H1 (cell line): ENCODE data around the gene GPC1. TPM values are rescaled to one million over a fixed set of nuclear protein-coding genes. Genes with fewer than 3 reads are reported as not detected.
"Not testable (repeated sequence)": the region's sequence is repeated elsewhere in the genome, so short reads cannot be mapped to it uniquely, and the experiment has no call there.

Source experiments
- CTCF ChIA-PET: fragments of 300-600 bp; sonication (Branson Sonifier 250); formaldehyde crosslinking; loops from one replicate; lab custom pipeline; 2021; ENCODE audit not compliant: partially characterized antibody; lab: Charles Lee
- POLR2A ChIA-PET: fragments of 300-600 bp; sonication (Branson Sonifier 250); formaldehyde crosslinking; loops from one replicate; lab custom pipeline; 2021; ENCODE audit warnings: inconsistent platforms; ENCODE audit not compliant: partially characterized antibody; lab: Charles Lee
- DNase-seq, 2 experiments: peaks; one replicate each; pipeline versions ENCODE4 v3.0.0 to v3.0.0-alpha.2; 2010 to 2022; ENCODE audit warnings: low spot score in 2 of 2, low read depth in 1 of 2, mixed read lengths in 1 of 2
- FAIRE-seq: peaks from 2 replicates; lab custom pipeline; 2011; peaks lifted over from hg19 to GRCh38; lab: Jason Lieb, UNC
- H2AFZ ChIP-seq: 2 replicates; pipeline ENCODE4 v1.8.1; 2012; ENCODE audit warnings: low read length, inconsistent platforms
- H2AK5ac ChIP-seq: 2 replicates; pipeline ENCODE4 v1.6.1; 2013; ENCODE audit warnings: low read depth, low read length
- H2BK120ac ChIP-seq: replicated peaks from 2 replicates; pipeline ENCODE3; 2013; ENCODE audit warnings: low read depth, low read length, inconsistent platforms
- H2BK12ac ChIP-seq: 2 replicates; pipeline ENCODE4 v1.6.1; 2013; ENCODE audit warnings: low read depth, low read length
- H2BK15ac ChIP-seq: 2 replicates; pipeline ENCODE4 v1.6.1; 2013; ENCODE audit warnings: low read length
- H2BK20ac ChIP-seq: 2 replicates; pipeline ENCODE4 v1.6.1; 2013; ENCODE audit warnings: low read length
- H2BK5ac ChIP-seq: 2 replicates; pipeline ENCODE4 v1.6.1; 2013; ENCODE audit warnings: low read depth, low read length
- H3K14ac ChIP-seq: 2 replicates; pipeline ENCODE4 v1.6.1; 2013; ENCODE audit warnings: inconsistent platforms; ENCODE audit not compliant: insufficient read length
- H3K18ac ChIP-seq: 2 replicates; pipeline ENCODE4 v1.6.1; 2013; ENCODE audit warnings: low read length; ENCODE audit errors: extremely low read depth
- H3K23ac ChIP-seq: 2 replicates; pipeline ENCODE4 v1.6.1; 2013; ENCODE audit warnings: inconsistent platforms; ENCODE audit not compliant: insufficient read length
- H3K23me2 ChIP-seq: 2 replicates; pipeline ENCODE4 v1.6.1; 2013; ENCODE audit warnings: low read depth, low read length
- H3K27ac ChIP-seq: 2 replicates; pipeline ENCODE4 v1.6.1; 2011; ENCODE audit warnings: low read depth, low read length, inconsistent platforms
- H3K27me3 ChIP-seq, 4 experiments: replicated peaks in 1 of 4; 1 replicate in 1 of 4; 2 replicates in 3 of 4; pipeline versions ENCODE4 v1.6.1 to v1.8.1; 2011 to 2013; ENCODE audit warnings: low read length in 3 of 4, mild to moderate bottlenecking in 3 of 4, inconsistent platforms in 2 of 4, mixed read lengths in 2 of 4, moderate library complexity in 1 of 4; ENCODE audit not compliant: control insufficient read depth in 3 of 4, insufficient read depth in 3 of 4; ENCODE audit errors: extremely low read depth in 1 of 4
- H3K36me3 ChIP-seq, 4 experiments: 2 replicates each; pipeline versions ENCODE4 v1.6.1 to v1.8.1; 2011 to 2013; ENCODE audit warnings: mild to moderate bottlenecking in 4 of 4, low read length in 3 of 4, moderate library complexity in 2 of 4, control low read depth in 1 of 4, inconsistent platforms in 1 of 4; ENCODE audit not compliant: insufficient read depth in 4 of 4, control insufficient read depth in 2 of 4
- H3K4ac ChIP-seq: replicated peaks from 2 replicates; pipeline ENCODE3; 2013; ENCODE audit warnings: low read length, low read depth, mixed read lengths, inconsistent platforms; ENCODE audit not compliant: insufficient read length
- H3K4me1 ChIP-seq, 4 experiments: replicated peaks in 1 of 4; 1 replicate in 1 of 4; 2 replicates in 3 of 4; pipeline versions ENCODE4 v1.6.1 to v1.8.1; 2011 to 2013; ENCODE audit warnings: low read length in 3 of 4, inconsistent platforms in 2 of 4, mixed read lengths in 1 of 4; ENCODE audit not compliant: insufficient read depth in 4 of 4, control insufficient read depth in 3 of 4
- H3K4me2 ChIP-seq, 2 experiments: 2 replicates each; pipeline versions ENCODE4 v1.6.1 to v1.8.1; 2011 to 2013; ENCODE audit warnings: low read depth in 2 of 2, low read length in 2 of 2, control low read depth in 1 of 2, inconsistent platforms in 1 of 2, mild to moderate bottlenecking in 1 of 2; ENCODE audit not compliant: insufficient read depth in 1 of 2
- H3K4me3 ChIP-seq, 4 experiments: fragments of 200-600, 300-600 bp in 1 of 4; sonication (generic), shearing (Covaris generic), sonication (Bioruptor Twin) in 1 of 4; 2 replicates each; pipeline versions ENCODE4 v1.5.1 to v1.8.1; 2011 to 2016; ENCODE audit warnings: low read length in 4 of 4, low read depth in 3 of 4, control low read depth in 2 of 4, inconsistent platforms in 2 of 4, mild to moderate bottlenecking in 2 of 4, mixed read lengths in 1 of 4, moderate library complexity in 1 of 4; ENCODE audit not compliant: insufficient read depth in 2 of 4; ENCODE audit errors: extremely low read depth in 1 of 4
- H3K56ac ChIP-seq: replicated peaks from 2 replicates; pipeline ENCODE3; 2013; ENCODE audit warnings: low read depth, mild to moderate bottlenecking, mixed read lengths, low read length, inconsistent platforms; ENCODE audit not compliant: insufficient read length
- H3K79me1 ChIP-seq: 2 replicates; pipeline ENCODE4 v1.6.1; 2013; ENCODE audit warnings: low read depth, low read length, control low read depth
- H3K79me2 ChIP-seq, 2 experiments: 2 replicates each; pipeline versions ENCODE4 v1.6.1 to v1.8.1; 2012 to 2013; ENCODE audit warnings: low read length in 2 of 2, mild to moderate bottlenecking in 2 of 2, inconsistent platforms in 1 of 2; ENCODE audit not compliant: insufficient read depth in 2 of 2, control insufficient read depth in 1 of 2
- H3K9ac ChIP-seq, 4 experiments: replicated peaks in 1 of 4; 1 replicate in 1 of 4; 2 replicates in 3 of 4; pipeline versions ENCODE4 v1.6.1 to v1.8.1; 2011 to 2013; ENCODE audit warnings: low read depth in 3 of 4, low read length in 3 of 4, control low read depth in 2 of 4, mild to moderate bottlenecking in 2 of 4, moderate library complexity in 2 of 4, inconsistent platforms in 1 of 4; ENCODE audit errors: extremely low read depth in 1 of 4
- H3K9me3 ChIP-seq, 2 experiments: 2 replicates each; pipeline versions ENCODE4 v1.6.1 to v1.8.1; 2012 to 2013; ENCODE audit warnings: mild to moderate bottlenecking in 2 of 2, moderate library complexity in 2 of 2, control low read depth in 1 of 2, inconsistent platforms in 1 of 2, low read depth in 1 of 2, low read length in 1 of 2, mixed read lengths in 1 of 2; ENCODE audit not compliant: insufficient read depth in 2 of 2
- H4K20me1 ChIP-seq, 2 experiments: replicated peaks in 1 of 2; 2 replicates each; pipeline versions ENCODE3 to v1.8.1; 2011 to 2013; ENCODE audit warnings: inconsistent platforms in 2 of 2, low read length in 2 of 2, mild to moderate bottlenecking in 1 of 2; ENCODE audit not compliant: insufficient read depth in 2 of 2, control insufficient read depth in 1 of 2
- H4K5ac ChIP-seq: 2 replicates; pipeline ENCODE4 v1.6.1; 2013; ENCODE audit warnings: low read length, low read depth, mixed read lengths, inconsistent platforms; ENCODE audit not compliant: insufficient read length
- H4K8ac ChIP-seq: 2 replicates; pipeline ENCODE4 v1.8.0; 2013; ENCODE audit warnings: mild to moderate bottlenecking, moderate library complexity, low read length, inconsistent platforms; ENCODE audit not compliant: insufficient read depth; ENCODE audit errors: extremely low read depth
- H4K91ac ChIP-seq: replicated peaks from 2 replicates; pipeline ENCODE3; 2013; ENCODE audit warnings: low read length, mixed read lengths, inconsistent platforms; ENCODE audit not compliant: insufficient read length
- CTCF ChIP-seq, 3 experiments: IDR thresholded peaks; 1 replicate in 2 of 3; 2 replicates in 1 of 3; pipeline versions ENCODE4 v1.5.1 to v1.6.1; 2011; ENCODE audit warnings: low read length in 3 of 3, mild to moderate bottlenecking in 3 of 3, inconsistent platforms in 2 of 3, low read depth in 1 of 3, moderate library complexity in 1 of 3; ENCODE audit not compliant: insufficient read depth in 1 of 3; ENCODE audit errors: control extremely low read depth in 1 of 3
- RAD21 ChIP-seq, 2 experiments: IDR thresholded peaks in 1 of 2; conservative IDR thresholded peaks in 1 of 2; 2 replicates each; pipeline ENCODE4 v1.6.1; 2011; ENCODE audit warnings: low read depth in 2 of 2, low read length in 2 of 2, improper control_type of control experiment in 1 of 2, inconsistent platforms in 1 of 2, mild to moderate bottlenecking in 1 of 2, moderate library complexity in 1 of 2
- WGBS, 2 experiments: shearing (Covaris generic) in 1 of 2; methylation state at CpG; one replicate each; pipeline versions ENCODE4 v1.1.6 to v1.1.7; 2013 to 2015; ENCODE audit warnings: low lambda C conversion rate in 2 of 2, mixed read lengths in 2 of 2, inconsistent platforms in 1 of 2, low coverage in 1 of 2, missing lambda C conversion rate in 1 of 2; ENCODE audit not compliant: insufficient replicate concordance in 2 of 2, insufficient coverage in 1 of 2, insufficient read length in 1 of 2; ENCODE audit errors: extremely low coverage in 1 of 2, missing lambda C conversion rate in 1 of 2; 5-methylcytosine and 5-hydroxymethylcytosine counted together
- polyA plus RNA-seq, 7 experiments: library from polyadenylated mRNA; depleted of rRNA in 3 of 7; stranded (reverse) in 5 of 7; unstranded in 2 of 7; fragments of >200 nt in 5 of 7; fragments of 200-250 nt in 2 of 7; gene quantifications; 1 replicate in 5 of 7; 2 replicates in 1 of 7; 4 replicates in 1 of 7; pipeline versions ENCODE4 v1.2.1 to v1.2.3, GENCODE V29; 2011 to 2013; ENCODE audit warnings: missing spikeins in 2 of 7, mixed read lengths in 2 of 7
- total RNA-seq: library from RNA; stranded (reverse); fragmentation: NEBNext Ultra II Directional; extraction: Animal tissue kit (Norgen Biotek cat#: 25700); gene quantifications from 2 replicates; pipeline ENCODE4 v1.2.1, GENCODE V29; 2021

Gene GPC1
- total and polyA plus RNA-seq, 2 of the 8 experiments (the other 6 are each of a cell fraction or from before 2014, with no cell fraction given): 21.9 to 28.3 TPM

- H3K23ac ChIP-seq, POLR2A ChIA-PET, H3K4me1 ChIP-seq, H2AFZ ChIP-seq, H2BK12ac ChIP-seq, H4K20me1 ChIP-seq, H3K56ac ChIP-seq, H3K27ac ChIP-seq, H2BK15ac ChIP-seq, FAIRE-seq, H4K5ac ChIP-seq, DNase-seq, H3K4ac ChIP-seq, H4K8ac ChIP-seq, H2BK20ac ChIP-seq, H4K91ac ChIP-seq, H3K9ac ChIP-seq, H3K27me3 ChIP-seq: not testable (repeated sequence)
- CTCF ChIA-PET: interaction anchor here (0.6 to 3.4 kb wide), 2 partner anchors 36 to 162 kb away, joined by 3 to 9 read pairs; no protein-coding TSS in a partner anchor
- 82% methylated on average over 11 of the region's 11 CpGs; no CpG with 5 or more reads in 1 of the 2 experiments for WGBS, 2 experiments
- peaks cover 19 to 25% of the 10 kb centered on the region in 2 experiments for H3K9me3 ChIP-seq
- TF ChIP-seq RAD21 (IDR thresholded peaks at IDR 0.05 in 1 of 2, conservative IDR thresholded peaks at IDR 0.05 in 1 of 2; ENCODE audit: low read depth in 2 of 2, low read length in 2 of 2) (peak; percentile 27 to 43; a peak in 3 of 4 replicates), CTCF (IDR thresholded peaks at IDR 0.05; ENCODE audit: control extremely low read depth in 1 of 3, insufficient read depth in 1 of 3, low read depth in 1 of 3, low read length in 3 of 3) (peak; percentile 23 to 56 (median 30); a peak in 3 of 4 replicates)
- TF ChIP-seq, all 59 proteins: peak for 2; not testable (repeated sequence) for 57
- not testable (repeated sequence) for H3K4me3 ChIP-seq, H3K23me2 ChIP-seq, H3K18ac ChIP-seq, H2AK5ac ChIP-seq, H3K79me2 ChIP-seq, H2BK5ac ChIP-seq, H3K79me1 ChIP-seq, H3K36me3 ChIP-seq, H3K4me2 ChIP-seq, H2BK120ac ChIP-seq, H3K14ac ChIP-seq
Measured at GRCh38 chr2:240494942-240495341, 59.5 kb downstream of the GPC1 start.
